ENCODE data around the gene KIDINS220.

The KIDINS220 gene

GRCh38 chr2:8836971-8837794, at the start of gene KIDINS220:
KIDINS220 (minus strand) TSS chr2:8837613; CDS start chr2:8827093, 10,520 bp downstream.
- H3K36me3 ChIP-seq (ENCODE audit: insufficient read depth, low read length): no peaks in the 10 kb centered on the region
- no peaks in the 10 kb centered on the region for H3K27me3 ChIP-seq (ENCODE audit: insufficient read depth, low read length, poor library complexity)
- peaks cover 15% of the 10 kb centered on the region; the same call in 1 of the 2 replicates for H4K20me1 ChIP-seq (ENCODE audit: insufficient read depth, low read length)
- H3K4me3 ChIP-seq (ENCODE audit: low read depth in 1 of 2, low read length in 2 of 2): peak within 1 kb of the TSS; percentile 91 to 96
- peaks cover 52% of the 10 kb centered on the region for H3K79me2 ChIP-seq (ENCODE audit: insufficient read depth, low read length)
- peaks cover 33% of the 10 kb centered on the region for H3K4me1 ChIP-seq (ENCODE audit: insufficient read depth, low read length)
- peak; percentile 91 for ATAC-seq (ENCODE audit: insufficient read depth, low read depth)
- H3K9ac ChIP-seq (ENCODE audit: low read depth, low read length): peak within 1 kb of the TSS; percentile 84
- peak; percentile 88 for DNase-seq
- peak within 1 kb of the TSS; percentile 98 for H2AFZ ChIP-seq (ENCODE audit: low read depth, low read length)
- H3K4me2 ChIP-seq (ENCODE audit: insufficient read depth, low read length): peak within 1 kb of the TSS; percentile 97
- no peaks in the 10 kb centered on the region for H3K9me3 ChIP-seq (ENCODE audit: insufficient read depth, low read length, severe bottlenecking)
- TF ChIP-seq EZH2 (IDR thresholded peaks at IDR 0.05; ENCODE audit: borderline replicate concordance, low read depth, low read length, severe bottlenecking) (no peak), CTCF (IDR thresholded peaks at IDR 0.05; ENCODE audit: borderline replicate concordance, extremely low read depth, low read length, poor library complexity, severe bottlenecking) (no peak)
- peak within 1 kb of the TSS; percentile 77 for H3K27ac ChIP-seq (ENCODE audit: low read length)

DNA sequence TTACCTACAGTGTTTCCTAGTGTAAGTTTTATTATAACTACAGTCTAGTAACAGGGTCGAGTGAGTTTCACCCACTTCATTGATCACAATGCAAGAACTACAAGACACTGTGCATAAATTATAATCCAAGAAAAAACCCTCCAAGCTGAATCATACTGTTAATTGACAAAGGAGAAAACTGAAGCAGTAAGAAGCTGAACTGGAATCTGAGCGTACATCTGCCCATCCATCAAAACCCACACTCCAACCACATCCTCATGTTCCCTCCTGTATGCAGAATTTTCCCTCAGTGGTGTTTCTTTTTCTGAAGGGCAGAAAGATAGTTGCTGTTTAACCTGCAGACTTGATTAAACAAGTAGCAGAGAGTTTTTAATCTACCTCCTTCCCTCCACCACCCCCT, 49.5 kb upstream of the KIDINS220 start:
- H3K27me3 ChIP-seq (ENCODE audit: insufficient read depth, low read length, poor library complexity): no peaks in the 10 kb centered on the region
- H2AFZ ChIP-seq (ENCODE audit: low read depth, low read length): no peak overlapping the region
- H3K4me3 ChIP-seq (ENCODE audit: low read depth in 1 of 2, low read length in 2 of 2): no peak overlapping the region
- no peaks in the 10 kb centered on the region for H3K9me3 ChIP-seq (ENCODE audit: insufficient read depth, low read length, severe bottlenecking)
- peaks cover 20% of the 10 kb centered on the region for H3K36me3 ChIP-seq (ENCODE audit: insufficient read depth, low read length)
- H3K27ac ChIP-seq (ENCODE audit: low read length): peak overlapping the region; percentile 14; the same call in 1 of the 2 replicates
- ATAC-seq (ENCODE audit: insufficient read depth, low read depth) (peak; percentile 81), DNase-seq (peak; percentile 23)
- no peaks in the 10 kb centered on the region for H4K20me1 ChIP-seq (ENCODE audit: insufficient read depth, low read length)
- no peaks in the 10 kb centered on the region for H3K79me2 ChIP-seq (ENCODE audit: insufficient read depth, low read length)
- H3K4me2 ChIP-seq (ENCODE audit: insufficient read depth, low read length): no peak overlapping the region
- TF ChIP-seq CTCF (IDR thresholded peaks at IDR 0.05; ENCODE audit: borderline replicate concordance, extremely low read depth, low read length, poor library complexity, severe bottlenecking) (no peak), EZH2 (IDR thresholded peaks at IDR 0.05; ENCODE audit: borderline replicate concordance, low read depth, low read length, severe bottlenecking) (no peak)
- peaks cover 12% of the 10 kb centered on the region for H3K4me1 ChIP-seq (ENCODE audit: insufficient read depth, low read length)
- no peak overlapping the region for H3K9ac ChIP-seq (ENCODE audit: low read depth, low read length)

DNA sequence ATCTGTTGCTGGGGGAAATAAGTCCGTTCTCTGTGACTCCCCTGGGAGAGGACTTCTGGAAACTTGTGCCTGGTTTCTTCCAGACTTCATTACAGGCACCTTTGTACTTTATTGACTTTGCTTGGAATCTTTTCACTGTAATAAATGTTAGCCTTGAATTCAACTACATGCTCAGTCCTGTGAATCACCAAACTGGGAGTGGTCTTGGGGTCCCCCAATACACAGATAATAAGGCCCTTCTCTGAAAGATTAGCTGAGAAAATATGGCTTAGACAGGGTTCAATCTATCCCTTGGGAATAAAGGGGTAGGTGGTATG, 48.7 kb upstream of the KIDINS220 start:
- ATAC-seq (ENCODE audit: insufficient read depth, low read depth) (no peak), DNase-seq (no peak)
- peaks cover 27% of the 10 kb centered on the region for H3K36me3 ChIP-seq (ENCODE audit: insufficient read depth, low read length)
- H2AFZ ChIP-seq (ENCODE audit: low read depth, low read length): no peak overlapping the region
- H3K27ac ChIP-seq (ENCODE audit: low read length): no peak overlapping the region
- H3K9ac ChIP-seq (ENCODE audit: low read depth, low read length): no peak overlapping the region
- H3K79me2 ChIP-seq (ENCODE audit: insufficient read depth, low read length): no peaks in the 10 kb centered on the region
- H4K20me1 ChIP-seq (ENCODE audit: insufficient read depth, low read length): no peaks in the 10 kb centered on the region
- no peak for TF ChIP-seq CTCF (IDR thresholded peaks at IDR 0.05; ENCODE audit: borderline replicate concordance, extremely low read depth, low read length, poor library complexity, severe bottlenecking)
- TF ChIP-seq EZH2 (IDR thresholded peaks at IDR 0.05; ENCODE audit: borderline replicate concordance, low read depth, low read length, severe bottlenecking): no peak
- H3K4me2 ChIP-seq (ENCODE audit: insufficient read depth, low read length): no peak overlapping the region
- peaks cover 12% of the 10 kb centered on the region for H3K4me1 ChIP-seq (ENCODE audit: insufficient read depth, low read length)
- H3K9me3 ChIP-seq (ENCODE audit: insufficient read depth, low read length, severe bottlenecking): no peaks in the 10 kb centered on the region
- H3K4me3 ChIP-seq (ENCODE audit: low read depth in 1 of 2, low read length in 2 of 2): no peak overlapping the region
- H3K27me3 ChIP-seq (ENCODE audit: insufficient read depth, low read length, poor library complexity): no peaks in the 10 kb centered on the region
